Activated T-cell treated with anti-CD3 and anti-CD28 coated beads, Interleukin-2, amount 50 U/mL, for 24 hours (primary cell): ENCODE results near the gene NAT16.

Source experiments
- DNase-seq: peaks from one replicate; pipeline ENCODE4 v3.0.0-alpha.2; 2020
- H3K27ac Mint-ChIP-seq: 2 replicates; pipeline ENCODE4 v1.8.0; 2020; ENCODE audit warnings: mild to moderate bottlenecking, mixed read lengths
- H3K27me3 Mint-ChIP-seq: 2 replicates; pipeline ENCODE4 v1.8.0; 2020; ENCODE audit warnings: mixed read lengths
- H3K36me3 Mint-ChIP-seq: 2 replicates; pipeline ENCODE4 v1.8.0; 2020; ENCODE audit warnings: low read depth, mixed read lengths
- H3K4me1 Mint-ChIP-seq: 2 replicates; pipeline ENCODE4 v1.8.0; 2020; ENCODE audit warnings: low read depth, mixed read lengths
- H3K4me3 Mint-ChIP-seq: 2 replicates; pipeline ENCODE4 v1.8.0; 2020; ENCODE audit warnings: mild to moderate bottlenecking, moderate library complexity, mixed read lengths
- H3K9me3 Mint-ChIP-seq: 2 replicates; pipeline ENCODE4 v1.8.0; 2020; ENCODE audit warnings: mixed read lengths

The NAT16 gene

GRCh38 chr7:101161692-101162471 is 18.2 kb downstream of the NAT16 start:
- Mint-ChIP-seq H3K4me3 (peak overlapping the region; percentile 57), H3K27ac (no peak overlapping the region), H3K9me3 (no peaks in the 10 kb centered on the region), H3K36me3 (peaks cover 40% of the 10 kb centered on the region), H3K4me1 (peaks cover 27% of the 10 kb centered on the region), H3K27me3 (peaks cover 38% of the 10 kb centered on the region)
- DNase-seq: no peak

GRCh38 chr7:101160910-101161309 is 19.2 kb downstream of the NAT16 start:
- Mint-ChIP-seq H3K4me3 (no peak overlapping the region), H3K9me3 (no peaks in the 10 kb centered on the region), H3K27ac (no peak overlapping the region), H3K4me1 (peaks cover 21% of the 10 kb centered on the region), H3K36me3 (peaks cover 46% of the 10 kb centered on the region), H3K27me3 (peaks cover 30% of the 10 kb centered on the region)
- DNase-seq: no peak

- DNase-seq: no peak
- Mint-ChIP-seq H3K9me3 (no peaks in the 10 kb centered on the region), H3K4me3 (no peak overlapping the region), H3K4me1 (peaks cover 20% of the 10 kb centered on the region), H3K36me3 (peaks cover 46% of the 10 kb centered on the region), H3K27me3 (peaks cover 20% of the 10 kb centered on the region), H3K27ac (no peak overlapping the region)
Measured at GRCh38 chr7:101159696-101160674, 20.1 kb downstream of the NAT16 start.

GRCh38 chr7:101156866-101157589 is 23.1 kb downstream of the NAT16 start:
- Mint-ChIP-seq H3K27me3 (peaks cover 6% of the 10 kb centered on the region), H3K4me3 (no peak overlapping the region), H3K36me3 (peaks cover 46% of the 10 kb centered on the region), H3K27ac (no peak overlapping the region), H3K4me1 (peaks cover 11% of the 10 kb centered on the region), H3K9me3 (peaks cover 3% of the 10 kb centered on the region)
- DNase-seq: no peak

GRCh38 chr7:101156277-101156676 is 23.8 kb downstream of the NAT16 start:
- no peak for DNase-seq
- H3K9me3 Mint-ChIP-seq: peaks cover 3% of the 10 kb centered on the region
- H3K36me3 Mint-ChIP-seq: peaks cover 43% of the 10 kb centered on the region
- H3K27ac Mint-ChIP-seq: no peak overlapping the region
- no peak overlapping the region for H3K4me3 Mint-ChIP-seq
- peaks cover 11% of the 10 kb centered on the region for H3K4me1 Mint-ChIP-seq
- H3K27me3 Mint-ChIP-seq: peaks cover 3% of the 10 kb centered on the region

- peak overlapping the region; percentile 82 for H3K4me3 Mint-ChIP-seq
- H3K36me3 Mint-ChIP-seq: peaks cover 37% of the 10 kb centered on the region
- peak overlapping the region; percentile 14 for H3K27ac Mint-ChIP-seq
- H3K4me1 Mint-ChIP-seq: peaks cover 11% of the 10 kb centered on the region
- peaks cover 3% of the 10 kb centered on the region for H3K9me3 Mint-ChIP-seq
- H3K27me3 Mint-ChIP-seq: no peaks in the 10 kb centered on the region
- DNase-seq: no peak
Measured at GRCh38 chr7:101155303-101155702, 24.8 kb downstream of the NAT16 start.

GRCh38 chr7:101154693-101155102 is 25.4 kb downstream of the NAT16 start:
- H3K9me3 Mint-ChIP-seq: peaks cover 3% of the 10 kb centered on the region
- H3K27ac Mint-ChIP-seq: no peak overlapping the region
- peaks cover under 1% of the 10 kb centered on the region for H3K27me3 Mint-ChIP-seq
- H3K4me1 Mint-ChIP-seq: peaks cover 11% of the 10 kb centered on the region
- DNase-seq: peak; percentile 51
- peaks cover 32% of the 10 kb centered on the region for H3K36me3 Mint-ChIP-seq
- H3K4me3 Mint-ChIP-seq: peak overlapping the region; percentile 82

GRCh38 chr7:101153969-101154692 is 26.0 kb downstream of the NAT16 start, which contains the start of gene AP1S1:
TSS of gene AP1S1 (plus strand) at chr7:101154476. CDS start at chr7:101154515, 39 bp downstream.
- Mint-ChIP-seq H3K4me1 (peaks cover 11% of the 10 kb centered on the region), H3K27me3 (peaks cover 5% of the 10 kb centered on the region), H3K9me3 (peaks cover 3% of the 10 kb centered on the region), H3K4me3 (peak within 1 kb of the TSS; percentile 82), H3K27ac (peak within 1 kb of the TSS; percentile 80), H3K36me3 (peaks cover 26% of the 10 kb centered on the region)
- peak; percentile 95 for DNase-seq

GRCh38 chr7:101151908-101152651 is 28.0 kb downstream of the NAT16 start:
- Mint-ChIP-seq H3K27me3 (peaks cover 13% of the 10 kb centered on the region), H3K4me1 (peaks cover 11% of the 10 kb centered on the region), H3K36me3 (peaks cover 7% of the 10 kb centered on the region), H3K27ac (no peak overlapping the region), H3K9me3 (peaks cover 3% of the 10 kb centered on the region), H3K4me3 (no peak overlapping the region)
- no peak for DNase-seq

- H3K9me3 Mint-ChIP-seq: no peaks in the 10 kb centered on the region
- H3K4me3 Mint-ChIP-seq: no peak overlapping the region
- peaks cover 54% of the 10 kb centered on the region for H3K4me1 Mint-ChIP-seq
- no peak for DNase-seq
- no peak overlapping the region for H3K27ac Mint-ChIP-seq
- peaks cover 11% of the 10 kb centered on the region for H3K27me3 Mint-ChIP-seq
- no peaks in the 10 kb centered on the region for H3K36me3 Mint-ChIP-seq
Measured at GRCh38 chr7:101140746-101141382, 39.2 kb downstream of the NAT16 start.

GRCh38 chr7:101140339-101140699 is 39.8 kb downstream of the NAT16 start:
- Mint-ChIP-seq H3K9me3 (no peaks in the 10 kb centered on the region), H3K4me3 (no peak overlapping the region), H3K36me3 (no peaks in the 10 kb centered on the region), H3K27ac (no peak overlapping the region), H3K4me1 (peaks cover 56% of the 10 kb centered on the region), H3K27me3 (peaks cover 13% of the 10 kb centered on the region)
- DNase-seq: no peak

- peak; percentile 87 for DNase-seq
- H3K27ac Mint-ChIP-seq: peak overlapping the region; percentile 93
- H3K4me1 Mint-ChIP-seq: peaks cover 69% of the 10 kb centered on the region
- H3K36me3 Mint-ChIP-seq: no peaks in the 10 kb centered on the region
- H3K9me3 Mint-ChIP-seq: no peaks in the 10 kb centered on the region
- H3K27me3 Mint-ChIP-seq: peaks cover 7% of the 10 kb centered on the region
- H3K4me3 Mint-ChIP-seq: peak overlapping the region; percentile 66
Measured at GRCh38 chr7:101138213-101138870, 41.8 kb downstream of the NAT16 start.
